ENCODE measurements around the gene FRMD8. TPM values are rescaled to one million over a fixed set of nuclear protein-coding genes. Genes with fewer than 3 reads are reported as not detected.

The FRMD8 gene
- total RNA-seq, 4 donors from 2014 or later: 19.9 to 31.5 (median 21.3) TPM

DNA sequence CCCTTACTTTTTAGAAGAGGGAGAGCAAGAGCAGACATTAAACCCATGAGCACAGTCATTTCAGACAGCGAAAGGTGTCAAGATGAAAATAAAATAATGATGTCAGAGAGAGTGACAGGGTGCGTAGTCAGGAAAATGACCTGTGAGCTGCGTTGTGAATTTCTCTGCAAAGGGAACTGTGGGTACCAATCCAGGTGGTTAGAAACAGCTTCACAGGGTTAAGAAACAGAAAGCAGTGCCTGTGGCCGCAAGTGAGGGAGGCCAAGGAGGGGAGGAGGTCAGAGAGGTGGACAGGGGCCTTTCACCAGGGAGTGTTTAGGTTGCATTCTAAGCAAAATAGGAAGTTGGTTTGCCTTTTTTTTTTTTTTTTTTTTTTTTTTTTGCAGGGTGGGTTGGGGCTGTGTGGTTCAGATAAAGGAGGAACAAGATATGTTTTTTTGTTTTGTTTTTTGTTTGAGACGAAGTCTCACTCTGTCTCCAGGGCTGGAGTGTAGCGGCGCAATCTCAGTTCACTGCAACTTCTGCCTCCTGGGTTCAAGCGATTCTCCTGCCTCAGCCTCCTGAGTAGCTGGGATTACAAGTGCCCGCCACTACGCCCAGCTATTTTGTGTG lies 24.0 kb upstream of the FRMD8 start:
- peaks cover 0 to 9% (median 0%) of the 10 kb centered on the region in 3 donors for H3K4me1 ChIP-seq
- no peak for ATAC-seq
- H3K9me3 ChIP-seq: no peaks in the 10 kb centered on the region
- TF ChIP-seq EP300 (IDR thresholded peaks at IDR 0.05): no peak
- TF ChIP-seq, protein P1, sequence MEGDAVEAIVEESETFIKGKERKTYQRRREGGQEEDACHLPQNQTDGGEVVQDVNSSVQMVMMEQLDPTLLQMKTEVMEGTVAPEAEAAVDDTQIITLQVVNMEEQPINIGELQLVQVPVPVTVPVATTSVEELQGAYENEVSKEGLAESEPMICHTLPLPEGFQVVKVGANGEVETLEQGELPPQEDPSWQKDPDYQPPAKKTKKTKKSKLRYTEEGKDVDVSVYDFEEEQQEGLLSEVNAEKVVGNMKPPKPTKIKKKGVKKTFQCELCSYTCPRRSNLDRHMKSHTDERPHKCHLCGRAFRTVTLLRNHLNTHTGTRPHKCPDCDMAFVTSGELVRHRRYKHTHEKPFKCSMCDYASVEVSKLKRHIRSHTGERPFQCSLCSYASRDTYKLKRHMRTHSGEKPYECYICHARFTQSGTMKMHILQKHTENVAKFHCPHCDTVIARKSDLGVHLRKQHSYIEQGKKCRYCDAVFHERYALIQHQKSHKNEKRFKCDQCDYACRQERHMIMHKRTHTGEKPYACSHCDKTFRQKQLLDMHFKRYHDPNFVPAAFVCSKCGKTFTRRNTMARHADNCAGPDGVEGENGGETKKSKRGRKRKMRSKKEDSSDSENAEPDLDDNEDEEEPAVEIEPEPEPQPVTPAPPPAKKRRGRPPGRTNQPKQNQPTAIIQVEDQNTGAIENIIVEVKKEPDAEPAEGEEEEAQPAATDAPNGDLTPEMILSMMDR (IDR thresholded peaks at IDR 0.05): no peak
- no peak for TF ChIP-seq POLR2A (IDR thresholded peaks at IDR 0.05)
- no peak for TF ChIP-seq POLR2AphosphoS5 (IDR thresholded peaks at IDR 0.05)
- H3K4me3 ChIP-seq: no peak overlapping the region
- 77 to 98% methylated on average over 7 to 8 of the region's 10 CpGs for WGBS, 2 donors (ENCODE audit: low coverage in 1 of 2)
- H3K27ac ChIP-seq: no peak overlapping the region
- H3K27me3 ChIP-seq: no peaks in the 10 kb centered on the region
- no peaks in the 10 kb centered on the region for H3K36me3 ChIP-seq

DNA sequence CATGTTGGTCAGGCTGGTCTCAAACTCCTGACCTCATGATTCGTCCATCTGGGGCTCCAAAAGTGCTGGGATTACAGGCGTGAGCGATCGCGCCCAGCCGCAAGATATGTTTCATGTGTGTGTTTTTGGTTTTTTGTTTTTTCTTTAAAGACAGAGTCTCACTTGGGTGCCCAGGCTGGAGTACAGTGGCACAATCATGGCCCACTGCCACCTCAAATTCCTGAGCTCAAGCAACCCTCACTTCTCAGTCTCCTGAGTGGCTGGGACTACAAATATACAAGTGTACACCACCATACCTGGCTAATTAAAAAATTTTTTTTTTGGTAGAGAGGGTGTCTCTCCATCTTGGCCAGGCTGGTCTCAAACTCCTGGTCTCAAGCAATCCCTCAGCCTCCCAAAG lies 23.5 kb upstream of the FRMD8 start:
- Histone ChIP-seq H3K36me3 (no peaks in the 10 kb centered on the region), H3K4me1 (peaks cover 0 to 9% (median 0%) of the 10 kb centered on the region in 3 donors), H3K4me3 (no peak overlapping the region), H3K27me3 (no peaks in the 10 kb centered on the region), H3K9me3 (no peaks in the 10 kb centered on the region), H3K27ac (no peak overlapping the region)
- ATAC-seq: no peak
- WGBS, 2 donors (ENCODE audit: low coverage in 1 of 2): 75 to 88% methylated on average over 3 to 6 of the region's 6 CpGs
- TF ChIP-seq EP300 (IDR thresholded peaks at IDR 0.05) (no peak), POLR2A (IDR thresholded peaks at IDR 0.05) (no peak), POLR2AphosphoS5 (IDR thresholded peaks at IDR 0.05) (no peak)
- TF ChIP-seq, protein P1 (IDR thresholded peaks at IDR 0.05): no peak

DNA sequence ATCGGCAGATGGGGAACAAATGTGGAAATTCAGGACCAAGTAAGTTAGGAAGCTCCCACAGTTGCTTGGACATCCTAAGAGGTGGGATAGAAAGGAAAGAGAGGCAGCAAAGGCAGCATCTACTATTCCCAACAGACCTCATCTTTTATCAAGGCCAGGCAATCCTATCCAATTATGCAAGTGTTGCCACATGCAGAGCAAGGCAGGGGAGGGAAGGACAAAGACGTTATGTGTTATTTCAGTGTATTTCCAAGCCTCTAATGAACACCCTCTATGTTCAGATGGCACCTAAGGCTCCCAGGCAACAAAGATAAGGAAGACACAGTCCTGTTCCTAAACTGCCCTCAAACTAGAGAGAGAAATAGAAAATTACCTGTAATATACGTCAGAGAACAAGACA lies 22.7 kb upstream of the FRMD8 start:
- Histone ChIP-seq H3K4me1 (peaks cover 0 to 9% (median 0%) of the 10 kb centered on the region in 3 donors), H3K36me3 (no peaks in the 10 kb centered on the region), H3K9me3 (no peaks in the 10 kb centered on the region), H3K27ac (no peak overlapping the region), H3K27me3 (no peaks in the 10 kb centered on the region), H3K4me3 (no peak overlapping the region)
- ATAC-seq: no peak
- TF ChIP-seq POLR2AphosphoS5 (IDR thresholded peaks at IDR 0.05) (no peak), EP300 (IDR thresholded peaks at IDR 0.05) (no peak), POLR2A (IDR thresholded peaks at IDR 0.05) (no peak)
- TF ChIP-seq, protein P1 (IDR thresholded peaks at IDR 0.05): no peak
- WGBS, 2 donors (ENCODE audit: low coverage in 1 of 2): 53 to 71% methylated on average over 2 of the region's 3 CpGs

DNA sequence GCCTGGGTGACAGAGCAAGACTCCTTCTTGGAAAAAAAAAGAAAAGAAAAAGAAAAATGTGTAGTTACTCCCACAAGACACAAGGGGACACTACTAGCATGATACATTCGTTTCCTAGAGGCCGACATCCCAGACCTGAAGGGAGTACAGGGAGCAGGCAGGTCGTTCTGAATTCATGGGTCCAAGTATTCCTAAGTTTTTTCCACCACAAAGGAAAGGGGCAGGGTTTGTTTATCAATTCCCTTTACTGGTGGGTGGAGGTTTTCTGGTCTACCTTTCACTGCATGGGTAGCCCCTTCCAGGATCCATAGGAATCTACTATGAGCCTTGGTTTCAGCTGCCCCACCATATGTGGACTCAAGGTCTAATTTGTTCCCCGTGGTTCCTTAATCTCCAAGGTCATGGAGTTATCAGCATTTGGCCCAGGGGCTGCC lies 20.1 kb upstream of the FRMD8 start:
- TF ChIP-seq, protein P1 (IDR thresholded peaks at IDR 0.05): peak in 3 of 4 experiments; percentile 82 to 87 (median 83)
- TF ChIP-seq POLR2A (IDR thresholded peaks at IDR 0.05): no peak
- H3K27ac ChIP-seq: no peak overlapping the region
- 4 to 5% methylated on average over 3 to 4 of the region's 4 CpGs for WGBS, 2 donors (ENCODE audit: low coverage in 1 of 2)
- no peaks in the 10 kb centered on the region for H3K36me3 ChIP-seq
- ATAC-seq: peak; percentile 79
- no peak overlapping the region for H3K4me3 ChIP-seq
- no peaks in the 10 kb centered on the region for H3K27me3 ChIP-seq
- H3K9me3 ChIP-seq: no peaks in the 10 kb centered on the region
- peaks cover 0 to 9% (median 0%) of the 10 kb centered on the region in 3 donors for H3K4me1 ChIP-seq

DNA sequence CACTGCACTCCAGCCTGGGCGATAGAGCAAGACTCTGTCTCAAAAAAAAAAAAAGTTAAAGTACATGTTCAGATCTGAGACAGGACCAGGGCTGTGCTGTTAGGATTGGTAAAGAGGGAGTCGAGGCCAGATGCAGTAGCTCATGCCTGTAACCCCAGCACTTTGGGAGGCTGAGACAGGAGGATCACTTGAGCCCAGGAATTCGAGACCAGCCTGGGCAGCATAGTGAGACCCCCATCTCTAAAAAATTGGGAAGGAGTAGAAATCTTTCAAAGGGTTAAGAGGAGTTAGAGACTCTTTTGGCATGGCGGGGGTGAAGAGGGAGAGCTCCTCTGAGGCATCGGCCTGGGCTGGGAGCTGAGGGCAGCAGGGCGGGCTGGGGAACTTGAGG lies 15.8 kb upstream of the FRMD8 start:
- H3K4me3 ChIP-seq: no peak overlapping the region
- TF ChIP-seq EP300 (IDR thresholded peaks at IDR 0.05) (no peak), POLR2AphosphoS5 (IDR thresholded peaks at IDR 0.05) (no peak), POLR2A (IDR thresholded peaks at IDR 0.05) (no peak)
- TF ChIP-seq, protein P1 (IDR thresholded peaks at IDR 0.05): no peak
- no peaks in the 10 kb centered on the region for H3K36me3 ChIP-seq
- H3K9me3 ChIP-seq: no peaks in the 10 kb centered on the region
- H3K27me3 ChIP-seq: no peaks in the 10 kb centered on the region
- no peak for ATAC-seq
- 57 to 83% methylated on average over 1 to 4 of the region's 6 CpGs for WGBS, 2 donors (ENCODE audit: low coverage in 1 of 2)
- H3K27ac ChIP-seq: peak overlapping the region in 1 of 4 donors; percentile 37
- peaks cover 0 to 9% (median 0%) of the 10 kb centered on the region in 3 donors for H3K4me1 ChIP-seq
